HG02885 (cell line): ENCODE data around the gene HOXD11.

Source experiments
- ATAC-seq: cut with Tn5 transposase; IDR thresholded peaks from one replicate; pipeline ENCODE4 v1.9.1; 2021; ENCODE audit warnings: mild to moderate bottlenecking; ENCODE audit not compliant: unreplicated experiment, poor library complexity

The HOXD11 gene

DNA sequence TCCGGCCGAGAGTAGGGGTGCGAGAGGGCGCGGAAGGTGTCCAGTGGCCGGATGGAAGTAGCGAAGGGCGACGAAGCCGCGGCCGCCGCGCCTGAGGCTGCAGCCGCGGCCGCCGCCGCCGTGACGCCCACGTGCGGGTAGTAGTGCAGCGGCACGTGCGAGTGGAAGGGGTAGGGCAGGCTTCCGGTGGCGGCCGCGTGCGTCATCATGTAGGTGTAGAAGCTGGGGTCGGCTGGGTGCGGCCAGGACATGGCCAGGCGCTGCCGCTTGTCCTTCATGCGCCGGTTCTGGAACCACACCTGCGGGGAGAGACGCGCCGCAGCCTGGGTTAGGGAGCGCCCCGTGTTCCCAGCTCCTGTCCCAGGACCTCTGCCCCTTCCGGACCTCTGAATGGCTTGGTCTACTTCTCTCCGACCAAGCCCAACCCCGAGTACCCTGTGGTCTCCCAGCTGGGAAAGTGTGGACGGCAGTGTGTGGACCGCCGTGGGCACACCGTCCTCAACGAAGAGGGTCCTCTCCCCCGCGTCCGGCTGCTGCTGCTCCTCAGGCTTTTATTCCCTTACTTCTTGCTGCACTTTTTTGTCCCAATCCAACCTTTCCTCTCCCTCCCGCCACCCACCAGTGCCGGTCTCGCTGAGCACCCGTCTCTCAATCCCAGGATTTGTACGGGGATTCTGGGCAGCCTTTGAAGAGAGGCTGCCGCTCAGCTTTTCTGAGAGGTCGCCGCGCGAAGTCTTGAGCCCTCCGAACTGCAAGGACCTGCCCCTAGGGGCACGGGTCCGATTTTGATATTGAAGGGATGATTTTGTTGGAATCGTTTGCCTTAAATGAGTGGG lies 26.3 kb upstream of the HOXD11 start:
- no peak for ATAC-seq

DNA sequence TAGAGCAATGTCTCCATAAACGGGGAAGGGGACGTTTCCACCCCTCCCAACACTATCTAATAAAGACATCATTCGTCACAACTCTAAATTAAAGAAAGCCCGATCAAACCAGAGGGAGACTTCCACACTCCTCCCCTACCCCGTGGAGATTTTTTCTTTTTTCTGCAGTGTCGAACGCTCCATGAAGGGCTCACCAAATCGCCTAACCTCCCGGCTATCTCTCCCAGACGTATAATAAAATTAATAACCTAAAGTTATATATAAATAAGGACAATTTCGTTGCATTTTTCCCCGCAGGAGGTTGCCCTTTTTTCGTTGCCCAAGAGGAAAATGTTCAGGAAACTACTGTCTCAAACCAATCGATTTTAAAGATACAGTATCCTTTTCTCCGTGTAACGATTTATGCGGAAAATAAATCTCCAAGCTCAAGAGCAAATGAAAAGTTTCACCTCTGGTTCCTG lies 25.7 kb upstream of the HOXD11 start:
- ATAC-seq = no peak

DNA sequence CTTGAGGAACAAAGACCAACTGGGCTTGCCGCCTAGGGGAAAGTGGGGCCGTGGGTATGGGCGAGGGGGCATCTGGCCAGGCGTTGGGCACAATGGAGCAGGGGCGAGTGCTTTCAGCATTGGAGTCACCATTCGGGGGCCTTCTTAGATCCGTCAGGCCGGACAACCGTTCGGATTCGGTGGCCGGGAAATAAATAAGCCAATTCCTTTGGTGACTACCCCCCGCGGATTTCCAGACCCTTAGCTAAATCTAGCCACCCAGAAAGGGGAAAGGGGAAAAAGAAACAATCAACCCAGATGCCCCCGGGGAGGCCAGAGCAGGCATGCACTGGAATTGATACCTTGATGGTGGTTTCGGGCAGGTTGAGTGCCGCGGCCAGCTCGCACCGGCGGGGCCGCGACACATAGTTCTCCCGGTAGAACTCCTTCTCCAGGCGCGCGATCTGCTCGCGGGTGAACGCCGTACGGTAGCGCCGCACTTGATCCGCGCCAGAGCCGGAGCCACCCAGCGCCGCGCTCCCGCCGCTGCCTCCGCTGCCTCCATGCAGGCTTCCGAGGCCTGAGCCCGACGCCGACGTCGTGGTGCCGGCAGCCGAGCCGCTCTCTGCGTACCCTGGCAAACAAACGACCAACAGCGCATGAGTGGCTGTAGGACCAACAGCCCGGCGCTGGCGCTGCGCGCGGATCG lies 25.1 kb upstream of the HOXD11 start:
- no peak for ATAC-seq

DNA sequence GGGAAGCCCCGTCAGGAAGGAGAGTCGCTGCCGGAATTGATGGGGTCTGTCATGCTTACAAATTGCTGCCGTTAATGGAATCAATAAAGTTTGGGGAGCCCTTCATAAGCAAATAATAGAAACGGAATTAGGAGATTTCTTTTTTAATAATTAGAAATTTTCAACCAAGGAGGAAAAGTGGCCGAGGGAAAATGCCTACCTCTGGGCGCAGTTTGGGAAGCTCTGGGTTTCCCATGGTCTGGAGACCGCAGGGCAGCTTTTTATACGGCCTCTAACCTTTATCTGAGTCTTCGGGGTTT lies 24.6 kb upstream of the HOXD11 start:
- no peak for ATAC-seq

DNA sequence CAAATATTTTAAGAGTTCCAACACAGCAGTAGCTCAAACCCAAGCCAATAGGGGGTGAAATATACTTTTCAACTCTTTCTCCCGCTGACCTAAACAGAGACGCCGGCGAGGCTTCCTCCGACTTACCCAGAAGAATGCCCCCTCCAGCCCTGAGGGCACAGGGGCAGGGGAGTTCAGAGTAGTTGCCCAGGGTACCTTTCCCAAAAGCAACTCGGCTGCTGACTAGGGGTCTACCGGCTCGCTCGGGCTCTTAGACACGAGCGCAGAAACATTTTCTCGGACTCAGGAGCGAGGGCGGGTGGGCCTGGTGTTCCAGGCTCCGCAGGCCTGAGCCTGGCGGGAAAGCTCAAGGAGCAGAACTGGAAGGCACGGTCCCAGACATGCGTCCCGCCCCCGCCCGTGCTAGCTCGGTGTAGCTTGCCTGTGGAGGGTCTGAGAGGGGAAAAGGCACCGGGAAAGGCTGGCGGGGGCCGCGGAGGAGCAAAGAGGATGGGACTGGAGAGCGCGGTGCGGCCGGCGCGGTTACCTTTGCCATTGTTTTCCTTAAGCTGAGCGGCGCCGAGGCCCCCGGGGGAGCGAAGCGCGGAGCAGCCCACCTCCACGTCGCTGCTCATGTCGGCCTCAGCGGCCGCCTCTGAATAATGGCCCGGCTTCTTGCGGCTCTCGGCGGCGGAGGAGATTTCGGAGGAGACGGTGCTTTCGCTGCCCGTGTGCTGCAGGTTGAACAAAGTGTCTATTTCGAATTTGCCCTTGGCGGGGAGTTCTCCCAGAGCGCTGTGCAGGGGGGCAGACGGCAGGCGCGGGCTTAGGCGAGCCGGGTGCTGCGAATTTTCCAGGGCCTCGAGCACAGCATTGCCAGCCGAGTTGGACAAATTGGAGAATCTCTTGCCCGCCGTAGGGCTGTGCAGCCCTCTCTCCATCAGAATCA lies 24.0 kb upstream of the HOXD11 start:
- no peak for ATAC-seq

DNA sequence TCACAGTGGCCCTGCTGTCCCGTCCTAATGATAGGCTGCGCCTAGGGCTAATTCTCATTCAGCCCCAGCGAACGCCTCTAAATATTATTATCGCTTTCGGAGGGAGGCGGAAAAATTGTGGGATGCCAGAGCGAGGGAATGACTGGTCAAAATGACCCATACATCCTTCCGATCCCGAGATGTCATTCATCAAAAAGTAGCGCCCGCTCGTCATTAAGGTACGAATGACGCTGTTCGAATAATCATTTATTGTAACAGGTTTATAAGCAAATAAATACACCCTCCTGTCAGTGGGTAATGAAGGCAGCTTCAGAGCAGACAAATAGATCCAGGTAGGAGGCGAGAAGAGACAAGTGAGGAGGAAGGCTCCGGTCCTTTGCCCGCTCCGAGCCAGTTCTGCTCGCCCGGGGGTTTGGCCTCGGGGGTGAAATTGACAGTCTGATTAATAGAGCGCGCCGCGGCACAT lies 23.3 kb upstream of the HOXD11 start, which contains the start of gene EVX2:
TSS of gene EVX2 (minus strand) at position 167 of the 466 bp plus-strand sequence. CDS start 186 bp downstream, outside the sequence.
- no peak for ATAC-seq

DNA sequence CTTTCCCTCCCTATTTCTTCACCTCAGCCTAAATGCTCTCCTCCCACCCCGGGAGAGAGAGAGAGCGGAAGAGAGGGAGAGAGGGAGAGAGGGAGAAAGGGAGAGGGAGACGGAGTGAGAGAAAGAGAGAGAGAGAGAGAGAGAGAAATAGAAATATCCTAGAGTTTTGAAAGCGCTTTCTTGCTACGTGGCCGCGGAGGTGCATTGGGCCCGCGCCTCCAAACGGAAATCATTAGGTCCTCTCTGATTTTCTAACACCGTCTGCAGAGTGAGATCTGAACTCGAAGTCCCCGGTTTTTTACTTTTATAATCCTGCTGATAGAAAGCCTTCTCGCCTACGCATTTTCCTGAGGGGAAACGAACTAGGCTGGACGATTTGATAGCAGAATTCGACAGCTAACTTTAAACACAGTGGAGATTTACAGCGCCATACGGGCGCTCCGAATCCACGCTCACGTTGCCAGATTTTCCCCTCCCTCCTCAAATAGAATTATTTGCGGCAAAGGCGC lies 22.4 kb upstream of the HOXD11 start:
- no peak for ATAC-seq

DNA sequence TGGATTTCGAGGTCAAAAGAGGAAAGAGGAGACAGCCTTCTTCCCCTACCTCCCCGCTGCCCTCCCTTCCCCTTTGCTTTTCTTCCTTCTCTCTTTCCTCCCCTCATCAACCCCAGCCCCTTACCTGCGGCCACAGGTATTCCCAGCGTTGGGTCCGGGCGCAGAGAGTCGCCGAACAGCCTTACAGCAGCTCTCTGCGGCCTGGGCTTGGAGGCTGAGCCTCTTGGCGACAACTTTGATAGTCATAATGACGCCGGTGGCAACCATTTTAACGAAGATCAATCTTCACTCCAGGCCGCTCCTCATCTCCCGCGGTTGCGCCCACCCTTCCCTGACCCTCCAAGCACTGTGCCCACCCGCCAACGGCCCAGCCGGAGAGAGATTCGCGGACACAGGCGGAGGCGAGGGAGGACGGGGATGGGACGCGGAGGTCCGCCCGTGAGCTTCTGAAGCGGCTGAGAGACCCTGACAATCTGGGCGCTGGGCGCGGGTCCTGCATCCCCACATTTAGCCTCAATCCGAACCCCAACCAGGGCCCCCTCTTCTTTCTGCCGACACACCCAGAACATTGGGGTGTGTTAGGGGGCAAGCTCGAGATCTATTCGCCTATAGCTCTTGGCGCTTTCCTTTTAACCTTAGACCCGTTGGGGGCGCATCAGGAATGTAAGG lies 21.8 kb upstream of the HOXD11 start:
- no peak for ATAC-seq

DNA sequence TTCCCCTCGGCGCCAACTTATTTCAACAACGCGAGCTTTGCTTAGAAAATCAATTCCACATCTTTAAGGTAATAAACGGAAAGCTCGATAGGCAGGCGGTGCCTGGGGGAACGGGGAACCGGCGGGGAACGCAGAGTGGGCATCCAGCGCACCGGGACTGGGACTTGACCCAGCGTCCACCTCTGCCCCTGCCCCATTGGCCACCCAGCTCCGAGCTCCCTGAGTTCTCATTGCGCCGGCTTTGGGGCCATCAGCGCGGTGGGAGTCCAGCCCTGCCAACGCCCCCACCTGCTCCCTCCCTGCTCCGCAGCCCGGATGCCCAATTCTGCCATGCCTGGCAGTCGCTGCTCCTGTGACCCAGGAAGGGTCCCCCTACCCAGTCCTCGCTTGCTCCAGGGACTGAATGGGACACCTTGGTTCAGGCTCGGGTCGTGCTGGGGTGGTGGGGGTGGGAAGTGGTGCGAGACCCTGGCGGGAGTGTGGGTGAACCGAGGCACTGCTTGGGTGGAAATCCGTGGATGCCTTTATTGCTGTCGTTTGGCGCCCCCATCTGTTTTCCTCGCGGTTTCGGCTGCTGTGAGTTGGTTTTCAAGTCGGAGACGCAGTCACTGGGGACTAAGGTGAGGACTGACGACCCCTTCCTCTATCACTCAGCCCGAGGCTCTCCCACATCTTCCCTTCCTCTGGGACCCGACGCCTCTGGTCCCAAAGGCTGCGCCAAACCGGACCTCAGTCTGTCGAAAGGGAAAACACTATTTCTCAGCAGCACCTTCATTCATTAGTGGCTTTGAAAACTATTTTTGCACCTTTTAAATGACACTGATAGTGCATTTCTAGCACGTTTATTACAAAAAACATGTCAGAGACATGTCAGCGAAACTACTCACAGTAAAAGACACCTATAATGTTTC lies 21.0 kb upstream of the HOXD11 start:
- ATAC-seq = no peak

DNA sequence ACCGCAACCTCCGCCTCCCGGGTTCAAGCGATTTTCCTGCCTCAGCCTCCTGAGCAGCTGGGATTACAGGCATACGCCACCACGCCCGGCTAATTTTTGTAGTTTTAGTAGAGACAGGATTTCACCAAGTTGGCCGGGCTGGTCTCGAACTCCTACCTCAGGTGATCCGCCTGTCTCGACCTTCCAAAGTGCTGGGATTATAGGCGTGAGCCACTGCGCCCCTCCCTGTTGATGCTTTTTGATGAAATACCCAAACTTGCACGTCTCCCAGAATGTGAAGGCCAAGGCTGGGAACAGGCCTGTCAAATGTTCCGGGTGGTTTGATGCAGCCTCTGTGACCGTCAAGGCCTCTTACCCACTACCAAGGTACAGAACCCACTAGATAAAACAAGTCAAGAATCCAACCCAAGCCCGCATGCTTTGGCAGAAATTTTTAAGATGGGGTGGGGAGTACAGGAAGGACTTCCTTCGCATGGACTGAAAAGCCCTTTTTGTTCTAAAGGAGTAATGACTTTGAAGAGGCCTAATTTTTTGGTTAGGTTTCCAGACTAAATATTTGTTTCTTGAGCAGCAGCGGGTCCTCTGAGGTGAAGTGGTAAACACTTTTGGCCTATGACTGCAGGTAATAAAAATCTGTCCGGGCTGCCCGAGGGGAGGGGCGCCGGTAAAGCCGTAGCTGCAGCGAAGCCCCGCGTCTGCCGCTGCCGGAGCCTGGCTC lies 19.6 kb upstream of the HOXD11 start:
- no peak for ATAC-seq

DNA sequence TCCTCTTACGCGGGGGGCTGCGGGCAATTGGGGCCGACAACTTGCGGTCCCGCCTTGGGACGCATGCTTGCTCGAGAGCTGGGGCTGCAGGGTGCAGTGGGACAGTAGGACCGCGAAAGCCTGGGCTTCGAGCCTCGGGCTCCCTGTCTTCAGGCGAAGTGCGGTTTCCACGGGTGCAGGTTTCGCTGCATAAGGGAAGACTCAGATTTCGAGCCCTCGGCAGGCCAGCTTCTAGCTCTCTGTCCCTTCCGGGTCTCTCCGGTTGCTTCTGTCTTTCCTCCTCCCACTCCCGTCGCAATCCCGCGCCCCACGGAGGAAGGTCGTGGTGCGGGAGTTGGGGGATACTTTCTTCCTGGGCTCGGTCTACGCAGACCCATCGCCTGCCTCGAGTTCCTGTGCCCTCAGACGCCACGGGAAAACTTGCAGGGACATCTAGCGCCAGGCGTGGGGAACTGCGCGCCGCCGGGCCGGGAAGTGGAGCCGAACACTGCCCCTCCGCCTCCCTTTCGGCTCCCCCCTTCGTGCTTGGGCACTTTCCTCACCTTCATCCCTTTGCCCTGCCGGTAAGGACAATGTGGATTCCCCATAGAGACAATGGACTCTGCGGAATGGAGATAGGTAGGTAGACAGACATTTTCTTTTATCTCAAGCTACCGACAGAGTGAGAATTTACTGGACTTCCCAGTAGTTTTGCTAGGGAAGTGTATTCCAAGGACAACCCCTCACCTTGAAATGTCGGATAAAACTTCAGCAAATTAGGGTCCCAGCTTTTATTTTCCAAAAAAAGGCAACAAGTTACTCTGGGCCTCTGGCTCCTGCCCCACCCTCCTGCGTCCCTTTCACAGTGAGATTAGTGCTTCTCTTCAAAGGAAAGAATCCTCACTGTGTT lies 18.8 kb upstream of the HOXD11 start:
- ATAC-seq = peak; percentile 48

DNA sequence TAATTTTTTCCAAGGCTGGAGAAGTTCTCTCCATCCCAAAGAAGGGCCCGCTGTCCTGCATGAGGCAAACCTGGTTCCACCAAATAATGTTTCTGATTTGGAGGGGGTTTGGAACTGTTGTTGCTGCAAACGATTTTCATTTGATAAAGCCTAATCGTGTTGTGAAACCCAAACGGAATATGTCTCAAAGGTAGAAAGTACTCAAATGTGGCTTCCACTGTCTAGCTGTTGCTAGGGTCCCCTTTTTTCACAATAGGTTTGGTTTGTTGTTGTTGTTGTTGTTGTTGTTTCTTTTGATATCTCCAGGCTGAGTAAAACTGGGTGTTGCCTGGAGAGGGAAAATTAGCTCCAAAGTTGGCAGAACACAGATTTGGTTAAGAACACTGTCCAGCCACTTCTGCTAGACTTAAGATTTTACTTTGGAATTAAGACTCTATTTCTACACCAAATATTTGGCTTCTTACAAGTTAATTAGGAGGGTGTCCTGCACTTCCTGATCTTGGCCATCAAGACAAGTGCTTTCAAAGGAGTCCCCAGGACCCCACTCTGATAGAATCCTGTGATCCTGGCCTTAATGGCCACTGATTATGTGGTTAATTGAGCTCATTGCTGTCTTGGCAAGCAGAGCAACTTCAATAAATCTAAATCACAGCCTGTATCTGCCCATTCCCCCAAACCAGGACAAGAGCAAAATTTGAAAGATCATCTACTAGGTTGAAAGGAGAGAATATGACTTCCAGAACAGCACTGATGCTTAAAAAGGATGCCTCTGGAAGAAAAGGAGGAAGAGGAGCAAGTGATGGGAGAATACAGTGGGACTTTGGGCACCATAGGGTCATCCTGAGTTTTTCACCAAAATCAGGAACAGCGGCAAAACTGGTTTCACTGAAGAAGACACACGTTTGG lies 17.9 kb upstream of the HOXD11 start:
- ATAC-seq = no peak

DNA sequence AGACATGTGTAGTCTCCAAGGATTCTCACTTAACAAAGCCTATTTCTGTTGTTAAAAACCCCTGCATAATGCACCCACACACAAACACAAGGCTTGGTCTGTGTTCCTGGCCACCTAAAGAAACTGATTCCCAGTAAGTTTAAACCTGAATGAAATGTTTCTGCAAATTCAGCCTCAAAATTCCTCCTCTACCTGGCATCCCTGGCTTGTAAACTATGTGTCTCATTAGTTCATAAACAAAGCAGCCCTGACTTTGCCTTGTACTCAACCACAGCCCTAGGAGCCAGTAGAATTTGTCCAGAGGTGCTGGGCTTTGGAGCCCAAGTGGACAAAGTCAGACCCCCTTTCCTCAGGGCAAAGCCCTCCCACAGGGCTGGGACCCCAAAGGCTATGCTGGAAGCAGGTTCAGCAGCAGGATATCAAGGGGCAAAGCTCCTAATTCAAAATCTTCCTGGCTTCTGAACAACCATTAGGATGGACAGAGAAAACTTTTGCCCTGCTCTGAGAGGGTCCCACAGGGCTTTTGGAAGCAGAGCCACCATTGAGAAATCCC lies 17.2 kb upstream of the HOXD11 start:
- ATAC-seq = no peak

DNA sequence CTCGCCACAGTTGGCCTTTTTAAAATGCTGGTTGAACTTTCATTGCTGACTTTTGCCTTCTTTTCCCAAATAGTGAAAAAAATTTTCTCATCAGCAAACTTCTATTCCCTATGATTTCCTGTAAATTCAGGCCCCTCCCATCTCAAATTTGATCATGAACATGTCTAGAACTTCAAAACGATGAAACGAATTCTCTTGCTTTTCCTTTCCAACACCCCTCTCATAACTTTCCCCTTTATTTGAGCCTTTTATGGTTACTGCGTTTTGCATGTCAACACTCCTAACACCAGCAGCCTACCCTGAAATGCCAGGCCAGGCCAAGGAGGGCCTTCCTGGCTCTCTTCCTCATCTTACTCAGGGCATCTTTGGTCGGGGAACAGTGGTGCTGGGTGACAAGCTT lies 16.2 kb upstream of the HOXD11 start:
- ATAC-seq = no peak

DNA sequence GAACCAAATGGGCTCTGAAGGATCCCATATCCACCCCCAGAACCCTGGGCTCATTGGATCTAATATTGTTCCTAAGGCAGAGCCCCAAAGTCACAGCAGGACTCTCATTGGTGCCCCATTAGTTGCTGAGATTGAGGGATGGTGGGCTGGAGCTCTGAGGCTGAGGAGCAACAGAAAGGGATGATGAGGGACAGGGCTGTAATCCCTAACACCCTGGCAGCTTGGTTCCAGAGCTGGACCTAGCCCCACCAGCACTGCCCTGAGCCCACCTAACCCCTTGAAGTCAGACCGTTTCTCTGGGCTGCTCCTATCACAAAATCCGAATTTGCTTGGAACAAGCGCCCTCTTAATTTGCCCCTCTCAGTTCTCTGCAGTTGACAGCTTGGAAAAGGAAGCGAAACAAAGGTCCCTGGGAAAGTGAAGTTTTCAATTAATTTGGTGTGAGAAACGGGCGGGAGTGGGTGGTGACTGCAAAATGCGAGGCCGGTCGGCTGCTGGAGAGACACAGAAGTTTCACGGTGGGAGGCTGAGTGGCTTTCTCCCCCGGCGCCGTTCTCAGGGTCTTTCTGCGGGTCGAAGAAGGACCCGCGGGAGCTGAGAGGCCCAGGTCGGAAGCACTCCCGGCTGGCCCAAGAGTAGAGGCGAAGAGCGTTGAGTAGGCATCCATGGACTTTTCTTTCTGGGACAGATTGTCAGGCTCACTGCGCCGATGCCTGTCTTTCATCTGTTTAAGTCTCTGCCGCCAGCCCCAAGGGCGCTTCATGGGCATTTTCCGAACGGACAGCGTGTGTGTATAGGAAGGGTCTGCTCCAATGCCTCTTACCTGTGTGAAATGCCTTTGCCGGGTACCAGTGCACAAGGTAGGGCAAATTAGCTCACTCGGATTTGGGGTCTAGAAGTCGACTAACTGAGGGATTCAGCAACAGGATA lies 15.5 kb upstream of the HOXD11 start:
- ATAC-seq = no peak
